GM12878 (cell line): ENCODE results near the gene FAM186B. TPM values are rescaled to one million over a fixed set of nuclear protein-coding genes. Genes with fewer than 3 reads are reported as not detected.

Experiments used
- ATAC-seq: fragments of 200-7000 bp; cut with Tn5 transposase; 3 replicates; pipeline ENCODE4 v1.9.1; 2020; ENCODE audit warnings: mild to moderate bottlenecking, moderate library complexity
- BruUV-seq: library from RNA; stranded (reverse); fragments of 400-500 nt; replicated peaks from 2 replicates; lab custom pipeline; 2021; lab: Mats Ljungman, UMichigan
- CTCF ChIA-PET: fragments of 300-600 bp; sonication (Branson Sonifier 250); formaldehyde crosslinking; extraction: SDS; loops from one replicate; lab custom pipeline; 2021; ENCODE audit warnings: inconsistent platforms; lab: Yijun Ruan, JAX
- POLR2A ChIA-PET: fragments of 350-600 bp; formaldehyde crosslinking; extraction: SDS; loops from one replicate; lab custom pipeline; 2021; ENCODE audit warnings: inconsistent platforms; lab: Charles Lee
- RAD21 ChIA-PET: fragments of 300-600 bp; sonication (Branson Sonifier 250); formaldehyde crosslinking; loops from one replicate; lab custom pipeline; 2023; ENCODE audit warnings: antibody characterized with exemption; ENCODE audit not compliant: unreplicated experiment; lab: Charles Lee
- SMC1A ChIA-PET: fragments of 300-600 bp; sonication (Branson Sonifier 250); formaldehyde crosslinking; loops from one replicate; lab custom pipeline; 2023; ENCODE audit not compliant: unreplicated experiment, uncharacterized antibody; lab: Charles Lee
- DNase-seq: peaks from one replicate; pipeline ENCODE4 v3.0.0-alpha.2; 2011; ENCODE audit warnings: low read depth, low spot score
- FAIRE-seq: peaks from 3 replicates; lab custom pipeline; 2011; peaks lifted over from hg19 to GRCh38; lab: Jason Lieb, UNC
- H2AFZ ChIP-seq: 2 replicates; pipeline ENCODE4 v1.6.0; 2011; ENCODE audit warnings: low read depth, low read length, control low read depth; ENCODE audit not compliant: control insufficient read depth
- H3K27ac ChIP-seq: 2 replicates; pipeline ENCODE4 v1.5.1; 2011; ENCODE audit warnings: control low read depth; ENCODE audit not compliant: control insufficient read depth, insufficient read depth
- H3K27me3 ChIP-seq, 2 experiments: replicated peaks in 1 of 2; 2 replicates each; pipeline versions ENCODE4 v1.6.0 to v1.6.1; 2011; ENCODE audit warnings: low read length in 1 of 2; ENCODE audit not compliant: control insufficient read depth in 2 of 2, insufficient read depth in 2 of 2
- H3K36me3 ChIP-seq, 2 experiments: 2 replicates each; pipeline ENCODE4 v1.5.1; 2011; ENCODE audit warnings: low read length in 1 of 2; ENCODE audit not compliant: control insufficient read depth in 2 of 2, insufficient read depth in 2 of 2
- H3K4me1 ChIP-seq: 2 replicates; pipeline ENCODE4 v1.6.1; 2011; ENCODE audit warnings: mild to moderate bottlenecking, low read length, moderate library complexity, mixed read lengths; ENCODE audit not compliant: control insufficient read depth, insufficient read depth
- H3K4me2 ChIP-seq: 2 replicates; pipeline ENCODE4 v1.6.0; 2011; ENCODE audit warnings: control low read depth; ENCODE audit not compliant: control insufficient read depth, insufficient read depth
- H3K4me3 ChIP-seq: fragments of 200-600 bp; sonication (generic); 2 replicates; pipeline ENCODE4 v1.5.1; 2016
- H3K79me2 ChIP-seq: 2 replicates; pipeline ENCODE4 v1.6.0; 2011; ENCODE audit warnings: low read length; ENCODE audit not compliant: control insufficient read depth, insufficient read depth
- H3K9ac ChIP-seq: 2 replicates; pipeline ENCODE4 v1.8.0; 2011; ENCODE audit warnings: low read length, control low read depth, mixed read lengths; ENCODE audit not compliant: control insufficient read depth, insufficient read depth
- H3K9me3 ChIP-seq: replicated peaks from 3 replicates; pipeline ENCODE4 v1.5.1; 2011; ENCODE audit warnings: mild to moderate bottlenecking, low read length; ENCODE audit not compliant: control insufficient read depth, insufficient read depth
- H4K20me1 ChIP-seq: 2 replicates; pipeline ENCODE4 v1.6.0; 2011; ENCODE audit not compliant: control insufficient read depth, insufficient read depth
- ATF2 ChIP-seq: IDR thresholded peaks from 2 replicates; pipeline ENCODE4 v1.6.1; 2012; ENCODE audit warnings: low read length, inconsistent platforms
- JUNB ChIP-seq: IDR thresholded peaks from 2 replicates; pipeline ENCODE4 v1.6.1; 2016; ENCODE audit warnings: antibody characterized with exemption, mild to moderate bottlenecking
- NFIC ChIP-seq: IDR thresholded peaks from 2 replicates; pipeline ENCODE4 v1.6.1; 2012; ENCODE audit warnings: low read depth, mild to moderate bottlenecking, inconsistent platforms, low read length, moderate library complexity
- SRF ChIP-seq, 2 experiments: IDR thresholded peaks; 2 replicates each; pipeline ENCODE4 v1.6.1; 2011; ENCODE audit warnings: low read depth in 2 of 2, low read length in 2 of 2, mild to moderate bottlenecking in 1 of 2, moderate library complexity in 1 of 2
- WGBS: methylation state at CpG from one replicate; pipeline ENCODE4 v1.1.6; 2016; ENCODE audit warnings: low lambda C conversion rate; ENCODE audit not compliant: insufficient replicate concordance, insufficient coverage; ENCODE audit errors: missing lambda C conversion rate; 5-methylcytosine and 5-hydroxymethylcytosine counted together
- in situ Hi-C: fragments of 300-500 bp; cut with MboI; formaldehyde crosslinking; loops from 9 replicates; pipeline ENCODE4 v1.14.3; 2018; ENCODE audit warnings: mixed read lengths
- intact Hi-C: fragments of 100-400 bp; cut with micrococcal nuclease; formaldehyde crosslinking; loops from one replicate; pipeline ENCODE4 v1.14.2; 2022; ENCODE audit not compliant: unreplicated experiment
- polyA plus RNA-seq, 11 experiments: library from polyadenylated mRNA; depleted of rRNA in 4 of 11; unstranded in 6 of 11; stranded (reverse) in 5 of 11; fragments of >200 nt; fragmentation: Nextera tagmentation in 4 of 11; fragmentation: Illumina TruSeq in 1 of 11; extraction: Ambion mirVana in 4 of 11; extraction: Trizol in 1 of 11; gene quantifications; 1 replicate in 1 of 11; 2 replicates in 10 of 11; pipeline versions ENCODE4 v1.2.1 to v1.2.3, GENCODE V29; 2011 to 2016; ENCODE audit warnings: inconsistent platforms in 2 of 11, missing spikeins in 2 of 11, low read depth in 1 of 11
- total RNA-seq, 4 experiments: library from RNA; depleted of rRNA in 3 of 4; stranded (reverse); fragments of >200 nt in 3 of 4; fragmentation: Illumina TruSeq in 1 of 4; extraction: Trizol in 1 of 4; gene quantifications; 2 replicates each; pipeline versions ENCODE4 v1.2.1 to v1.2.3, GENCODE V29; 2013 to 2021

FAM186B gene
- total and polyA plus RNA-seq, 10 of the 15 experiments (the other 5 are each of a cell fraction or from before 2014, with no cell fraction given), result 0.13 to 0.79 (median 0.51) TPM

- peaks cover 0 to 3% of the 10 kb centered on the region in 2 experiments; a peak in 3 of 4 replicates for H3K36me3 ChIP-seq
- H3K4me3 ChIP-seq, result no peak overlapping the region
- in situ Hi-C loops (no loop called here), intact Hi-C loops (no loop called here)
- SMC1A ChIA-PET, result interaction anchor here (0.7 to 6.1 kb wide), 8 partner anchors 11 to 225 kb away, joined by 3 to 63 read pairs (median 4); partner anchors contain the start of gene PRPF40B
- ATAC-seq (no peak), DNase-seq (no peak), FAIRE-seq (no peak)
- H3K79me2 ChIP-seq, result no peaks in the 10 kb centered on the region
- no peaks in the 10 kb centered on the region for H4K20me1 ChIP-seq
- RAD21 ChIA-PET, result interaction anchor here (0.5 to 5.9 kb wide), 10 partner anchors 29 to 251 kb away, joined by 3 to 55 read pairs (median 4); partner anchors contain the start of genes PRPF40B and SPATS2
- no peak overlapping the region for H3K27ac ChIP-seq
- WGBS, result 96% methylated on average over 4 of the region's 4 CpGs
- CTCF ChIA-PET, result interaction anchor here (0.7 to 8.7 kb wide), 10 partner anchors 10 to 256 kb away, joined by 3 to 145 read pairs (median 10); partner anchors contain the start of genes PRPF40B and SPATS2
- H3K4me2 ChIP-seq, result no peak overlapping the region
- peaks cover 17% of the 10 kb centered on the region for H3K4me1 ChIP-seq
- no peak overlapping the region for H3K9ac ChIP-seq
- H3K9me3 ChIP-seq, result no peaks in the 10 kb centered on the region
- no TSS peak for BruUV-seq
- POLR2A ChIA-PET, result interaction anchor here (0.6 to 3.1 kb wide), 3 partner anchors 40 to 225 kb away, joined by 4 to 13 read pairs (median 5); partner anchors contain the start of gene PRPF40B
- no peak overlapping the region for H2AFZ ChIP-seq
- H3K27me3 ChIP-seq, result no peaks in the 10 kb centered on the region
- TF ChIP-seq NFIC (0 out of 2 replicates have a peak, but pooled peaks have one; percentile 6), JUNB (no peak)
- TF ChIP-seq, all 136 proteins: peak for 1
Observed at GRCh38 chr12:49582850-49583249, 22.6 kb downstream of the FAM186B start.

- RAD21 ChIA-PET, result interaction anchor here (0.5 to 5.9 kb wide), 11 partner anchors 28 to 234 kb away, joined by 3 to 55 read pairs (median 4); partner anchors contain the start of genes PRPF40B, SPATS2 and TMBIM6
- Histone ChIP-seq H3K9ac (no peak overlapping the region), H3K4me3 (no peak overlapping the region), H3K4me2 (no peak overlapping the region; the same call in 1 of the 2 replicates), H3K9me3 (no peaks in the 10 kb centered on the region), H3K27ac (peak overlapping the region; percentile 41), H4K20me1 (no peaks in the 10 kb centered on the region), H3K79me2 (no peaks in the 10 kb centered on the region), H3K27me3 (no peaks in the 10 kb centered on the region), H2AFZ (no peak overlapping the region), H3K4me1 (peaks cover 17% of the 10 kb centered on the region), H3K36me3 (peaks cover 0 to 3% of the 10 kb centered on the region in 2 experiments; a peak in 3 of 4 replicates)
- WGBS, result 0% methylated on average over 1 of the region's 1 CpG
- ATAC-seq (peak; percentile 59), DNase-seq (no peak), FAIRE-seq (peak; percentile 7)
- POLR2A ChIA-PET, result interaction anchor here (0.6 to 3.1 kb wide), 6 partner anchors 11 to 224 kb away, joined by 4 to 13 read pairs (median 4); partner anchors contain the start of gene PRPF40B
- no TSS peak for BruUV-seq
- intact Hi-C loops (no loop called here), in situ Hi-C loops (no loop called here)
- CTCF ChIA-PET, result interaction anchor here (1.0 to 8.7 kb wide), 20 partner anchors 11 to 293 kb away, joined by 3 to 145 read pairs (median 7); partner anchors contain the start of genes PRPF40B and SPATS2
- SMC1A ChIA-PET, result interaction anchor here (1.0 to 6.1 kb wide), 11 partner anchors 11 to 224 kb away, joined by 3 to 63 read pairs (median 5); partner anchors contain the start of gene PRPF40B
- no peak for TF ChIP-seq ATF2
- 0 out of 4 replicates have a peak, but pooled peaks of 1 of the 2 experiments have one; percentile 29 for TF ChIP-seq SRF (IDR thresholded peaks at IDR 0.05; ENCODE audit: low read depth in 2 of 2, low read length in 2 of 2)
Observed at GRCh38 chr12:49582201-49582600, 23.2 kb downstream of the FAM186B start.
